ENCODE results near the gene GIGYF2. TPM values are rescaled to one million over a fixed set of nuclear protein-coding genes. Genes with fewer than 3 reads are reported as not detected.
"Not testable (repeated sequence)": the region's sequence is repeated elsewhere in the genome, so short reads cannot be mapped to it uniquely, and the experiment has no call there.

The GIGYF2 gene
- total RNA-seq, 1 experiment from 2014 or later = 52.5 TPM

GRCh38 chr2:232892843-232893242 is 195.7 kb downstream of the GIGYF2 start:
- no peak for DNase-seq (ENCODE audit: low read depth)

- no peak for DNase-seq (ENCODE audit: low read depth)
These were observed 196.7 kb downstream of the GIGYF2 start for GRCh38 chr2:232893834-232894233.

GRCh38 chr2:232894251-232894650 is 197.1 kb downstream of the GIGYF2 start:
- no peak for DNase-seq (ENCODE audit: low read depth)

DNA sequence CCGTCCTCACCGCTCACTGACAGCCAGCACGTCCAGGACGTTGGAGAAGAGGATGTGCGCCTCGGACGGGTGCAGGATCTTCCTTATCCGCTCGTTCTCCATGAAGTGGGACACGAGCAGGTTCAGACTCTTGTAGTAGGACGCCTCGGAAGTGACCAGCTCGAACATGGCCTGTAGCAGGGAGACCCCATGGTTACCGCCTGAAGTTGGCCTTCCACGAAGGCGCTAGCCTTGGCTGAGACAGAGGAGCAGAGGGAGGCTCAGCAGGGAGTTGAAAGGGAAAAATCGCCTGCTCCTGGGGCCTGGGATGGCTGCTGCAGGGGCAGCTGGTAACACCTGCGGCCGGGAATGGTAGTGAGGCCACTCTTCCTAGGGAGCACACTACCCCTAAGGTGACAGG is 197.6 kb downstream of the GIGYF2 start:
- DNase-seq (ENCODE audit: low read depth) = no peak

- DNase-seq (ENCODE audit: low read depth) = no peak
These were observed 199.0 kb downstream of the GIGYF2 start for GRCh38 chr2:232896111-232896510.

DNA sequence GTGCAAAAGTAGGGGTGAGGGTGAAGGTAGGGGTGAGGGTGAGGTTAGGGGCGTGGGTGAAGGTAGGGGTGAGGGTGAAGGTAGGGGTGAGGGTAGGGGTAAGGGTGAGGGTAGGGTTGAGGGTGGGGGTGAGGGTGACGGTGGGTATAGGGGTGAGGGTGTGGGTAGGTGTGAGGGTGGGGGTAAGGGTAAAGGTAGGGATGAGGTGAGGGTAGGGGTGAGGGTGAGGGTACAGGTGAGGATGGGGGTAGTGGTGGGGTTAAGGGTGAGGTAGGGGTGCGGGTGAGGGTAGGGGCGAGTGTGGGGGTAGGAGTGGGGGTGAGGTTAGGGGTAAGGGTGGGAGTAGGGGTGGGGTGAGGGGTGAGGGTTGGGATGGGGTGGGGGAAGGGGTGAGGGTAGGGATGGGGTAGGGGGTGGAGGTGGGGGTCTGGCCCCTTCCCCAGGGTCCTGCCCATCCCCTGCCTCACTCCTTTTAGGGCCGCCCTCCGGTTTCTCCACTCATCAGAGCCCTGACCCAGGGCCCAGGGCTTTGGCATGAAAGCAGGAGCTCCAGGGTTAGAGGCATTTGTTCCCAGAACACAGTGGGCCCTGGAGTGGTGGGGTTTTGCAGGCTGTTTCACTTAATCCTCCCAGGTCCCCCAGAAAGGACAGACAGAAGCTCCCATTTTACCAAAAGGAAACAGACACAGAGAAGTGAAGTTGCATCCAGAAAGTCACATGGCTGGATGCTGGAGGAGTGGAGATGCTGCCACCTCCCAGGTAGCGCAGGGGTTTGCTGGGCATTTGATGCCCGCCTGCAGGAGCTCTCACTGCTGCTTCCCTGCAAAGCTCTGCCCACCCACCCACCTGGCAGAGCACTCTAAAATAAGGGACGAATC is 199.8 kb downstream of the GIGYF2 start:
- DNase-seq (ENCODE audit: low read depth) = no peak

GRCh38 chr2:232897598-232898408 is 200.7 kb downstream of the GIGYF2 start:
- no peak for DNase-seq (ENCODE audit: low read depth)

- DNase-seq (ENCODE audit: low read depth) = peak; percentile 19
These were observed 201.7 kb downstream of the GIGYF2 start for GRCh38 chr2:232898592-232899543.

DNA sequence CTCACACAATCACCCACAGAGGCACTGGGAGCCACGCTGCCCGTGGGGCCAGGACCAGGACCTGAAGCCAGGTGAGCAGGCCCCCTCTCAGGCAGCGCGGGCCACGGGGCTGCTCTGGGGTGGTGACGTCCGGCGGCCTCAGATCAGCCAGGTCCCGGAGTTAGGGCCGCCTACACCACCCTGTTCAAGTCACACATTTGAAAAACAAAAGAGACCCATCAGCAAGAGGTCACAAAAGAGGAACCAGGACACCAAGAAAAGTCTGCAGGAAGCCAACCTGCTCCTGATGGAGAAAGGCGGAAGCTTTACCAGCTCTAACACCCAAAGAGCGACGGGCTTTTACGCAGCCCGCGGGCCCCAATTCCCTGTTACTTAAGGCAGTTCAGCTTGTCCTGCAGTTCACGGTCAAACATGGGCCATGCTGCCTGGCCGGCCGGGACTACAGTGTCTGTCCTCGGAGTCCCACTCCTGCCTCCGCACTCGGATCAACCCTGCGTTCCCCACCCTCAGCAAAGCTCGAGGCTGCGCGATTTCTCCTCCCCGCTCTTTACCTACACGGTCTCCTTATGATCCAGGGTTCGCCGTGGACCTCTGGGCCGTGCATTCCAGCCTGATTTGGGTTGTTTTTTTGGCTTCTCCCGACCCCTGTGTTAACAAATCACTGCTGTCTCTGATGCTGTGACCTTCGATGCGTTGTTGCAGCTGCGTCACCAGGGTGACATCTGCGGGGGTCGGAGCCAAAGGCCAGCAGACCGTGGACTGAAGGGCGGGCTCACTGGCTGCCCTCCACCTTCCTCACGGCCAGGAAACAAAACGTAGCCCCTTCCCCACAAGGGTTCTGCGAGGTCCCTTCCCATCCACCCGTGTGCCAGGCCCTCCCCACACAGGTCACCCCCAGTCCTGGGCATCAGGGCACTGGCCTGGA is 203.9 kb downstream of the GIGYF2 start:
- DNase-seq (ENCODE audit: low read depth) = no peak

- peak; percentile 95 for DNase-seq (ENCODE audit: low read depth)
These were observed 204.8 kb downstream of the GIGYF2 start for GRCh38 chr2:232901736-232902578.

- DNase-seq (ENCODE audit: low read depth) = no peak
These were observed 206.9 kb downstream of the GIGYF2 start for GRCh38 chr2:232903989-232904388.

DNA sequence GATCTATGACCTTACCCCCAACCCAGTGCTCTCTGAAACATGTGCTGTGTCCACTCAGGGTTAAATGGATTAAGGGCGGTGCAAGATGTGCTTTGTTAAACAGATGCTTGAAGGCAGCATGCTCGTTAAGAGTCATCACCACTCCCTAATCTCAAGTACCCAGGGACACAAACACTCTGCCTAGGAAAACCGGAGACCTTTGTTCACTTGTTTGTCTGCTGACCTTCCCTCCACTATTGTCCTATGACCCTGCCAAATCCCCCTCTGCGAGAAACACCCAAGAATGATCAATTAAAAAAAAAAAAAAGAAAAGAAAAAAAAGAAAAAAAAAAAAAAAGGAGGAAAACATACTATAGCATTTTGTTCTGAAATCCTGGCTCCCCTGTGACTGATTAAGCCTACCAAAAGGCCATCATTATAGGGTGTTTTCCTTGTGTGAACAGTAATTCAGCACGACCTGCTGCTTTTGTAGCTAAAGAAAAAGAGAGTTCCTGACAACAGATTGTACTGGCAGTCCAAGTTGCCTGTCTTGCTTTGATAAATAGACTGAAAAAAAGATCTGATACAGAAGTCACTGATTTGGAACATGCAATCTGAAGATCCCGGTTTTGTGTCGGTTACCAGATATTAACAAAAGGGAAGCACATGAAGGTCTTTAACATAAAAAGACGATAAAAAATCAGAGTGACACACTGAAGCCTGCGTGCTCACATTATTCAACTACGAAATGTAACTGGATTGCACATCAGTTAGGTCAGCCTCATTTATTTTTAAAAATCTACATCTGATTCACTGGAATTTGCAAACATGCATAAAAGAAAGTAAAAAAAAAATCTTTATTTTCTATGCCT is 210.0 kb downstream of the GIGYF2 start:
- not testable (repeated sequence) for DNase-seq (ENCODE audit: low read depth)

GRCh38 chr2:232907718-232908085 is 210.6 kb downstream of the GIGYF2 start:
- DNase-seq (ENCODE audit: low read depth) = not testable (repeated sequence)

GRCh38 chr2:232908695-232909094 is 211.6 kb downstream of the GIGYF2 start:
- DNase-seq (ENCODE audit: low read depth) = no peak

Data from LHCN-M2 (cell line).